NCI-H2171 treated with DMSO at 0.1 percent for 48 hours (cell line): ENCODE measurements around the gene PGAP2.
"Not testable (repeated sequence)": the region's sequence is repeated elsewhere in the genome, so short reads cannot be mapped to it uniquely, and the experiment has no call there.

ENCODE experiments used
- DNase-seq: peaks from one replicate; lab custom pipeline; 2025; lab: John Stamatoyannopoulos, UW

PGAP2 gene

GRCh38 chr11:3807909-3808860 lies at the start of gene PGAP2:
Gene PGAP2, plus strand, starts transcription at chr11:3808560. Its CDS starts 2,700 bp downstream, at chr11:3811260.
- DNase-seq, result peak; percentile 45

- DNase-seq, result no peak
Measured at GRCh38 chr11:3764266-3764665, 44.1 kb upstream of the PGAP2 start.

GRCh38 chr11:3766836-3767235 lies 41.5 kb upstream of the PGAP2 start:
- DNase-seq, result not testable (repeated sequence)

GRCh38 chr11:3767536-3767935 lies 40.8 kb upstream of the PGAP2 start:
- DNase-seq, result no peak

GRCh38 chr11:3773180-3773579 lies 35.2 kb upstream of the PGAP2 start:
- DNase-seq, result no peak

- no peak for DNase-seq
Measured at GRCh38 chr11:3775736-3776406, 32.5 kb upstream of the PGAP2 start.

- no peak for DNase-seq
Measured at GRCh38 chr11:3781423-3781822, 26.9 kb upstream of the PGAP2 start.

GRCh38 chr11:3782963-3783362 lies 25.4 kb upstream of the PGAP2 start:
- DNase-seq, result no peak

GRCh38 chr11:3783611-3784010 lies 24.7 kb upstream of the PGAP2 start:
- DNase-seq, result no peak

- DNase-seq, result no peak
Measured at GRCh38 chr11:3786781-3787428, 21.5 kb upstream of the PGAP2 start.

GRCh38 chr11:3794387-3794786 lies 14.0 kb upstream of the PGAP2 start:
- DNase-seq, result not testable (repeated sequence)

- no peak for DNase-seq
Measured at GRCh38 chr11:3795131-3796001, 13.0 kb upstream of the PGAP2 start.

GRCh38 chr11:3796002-3796311 lies 12.4 kb upstream of the PGAP2 start:
- DNase-seq, result no peak

GRCh38 chr11:3796346-3796745 lies 12.0 kb upstream of the PGAP2 start:
- no peak for DNase-seq

- no peak for DNase-seq
Measured at GRCh38 chr11:3796801-3797328, 11.5 kb upstream of the PGAP2 start.

GRCh38 chr11:3797329-3798090 lies 10.8 kb upstream of the PGAP2 start, which contains the start of gene NUP98:
Gene NUP98, minus strand, starts transcription at chr11:3797554. Its CDS starts 15,437 bp downstream, at chr11:3782117.
- DNase-seq, result peak; percentile 94

- DNase-seq, result no peak
Measured at GRCh38 chr11:3799143-3799542, 9.2 kb upstream of the PGAP2 start.

GRCh38 chr11:3799873-3800272 lies 8.5 kb upstream of the PGAP2 start:
- no peak for DNase-seq

GRCh38 chr11:3802011-3802790 lies 6.2 kb upstream of the PGAP2 start:
- no peak for DNase-seq
